NCI-H510A treated with DMSO at 0.1 percent for 48 hours (cell line): ENCODE data around the gene CCND3.
A peak's percentile ranks its signal among the peaks of the same experiment; 100 is the strongest.

Experiments
- DNase-seq: peaks from one replicate; lab custom pipeline; 2025; lab: John Stamatoyannopoulos, UW

The CCND3 gene

GRCh38 chr6:41920921-41921711 lies 20.5 kb downstream of the CCND3 start, which contains the start of the genes BYSL and MED20:
TSS of gene BYSL (plus strand) at chr6:41921499. CDS start at chr6:41921563, 64 bp downstream.
TSS of gene MED20 (minus strand) at chr6:41921139. CDS start at chr6:41921018, 121 bp downstream.
- DNase-seq, result peak; percentile 99

- no peak for DNase-seq
These were observed 24.1 kb downstream of the CCND3 start for GRCh38 chr6:41917528-41917927.

GRCh38 chr6:41914869-41915530 lies 26.6 kb downstream of the CCND3 start:
- DNase-seq, result no peak

GRCh38 chr6:41914343-41914742 lies 27.3 kb downstream of the CCND3 start:
- no peak for DNase-seq

GRCh38 chr6:41909727-41910126 lies 31.9 kb downstream of the CCND3 start:
- DNase-seq, result no peak

GRCh38 chr6:41901882-41902519 lies 39.6 kb downstream of the CCND3 start:
- DNase-seq, result no peak

GRCh38 chr6:41900861-41901260 lies 40.7 kb downstream of the CCND3 start:
- no peak for DNase-seq

- DNase-seq, result no peak
These were observed 45.3 kb downstream of the CCND3 start for GRCh38 chr6:41896281-41896680.

GRCh38 chr6:41895300-41896233 lies 46.0 kb downstream of the CCND3 start, which contains the start of gene USP49:
TSS of gene USP49 (minus strand) at chr6:41895375. CDS start at chr6:41806983, 88,392 bp downstream.
- DNase-seq, result peak; percentile 90

- peak; percentile 90 for DNase-seq
These were observed 47.0 kb downstream of the CCND3 start for GRCh38 chr6:41894366-41895299.

GRCh38 chr6:41892921-41893564 lies 48.6 kb downstream of the CCND3 start:
- no peak for DNase-seq

GRCh38 chr6:41887331-41887751 lies 54.3 kb downstream of the CCND3 start:
- no peak for DNase-seq

- DNase-seq, result no peak
These were observed 55.7 kb downstream of the CCND3 start for GRCh38 chr6:41885930-41886329.

- no peak for DNase-seq
These were observed 56.7 kb downstream of the CCND3 start for GRCh38 chr6:41884957-41885356.
